PC-9 (cell line): ENCODE data around the gene RAB43. TPM values are rescaled to one million over a fixed set of nuclear protein-coding genes. Genes with fewer than 3 reads are reported as not detected.
"Not testable (repeated sequence)": the region's sequence is repeated elsewhere in the genome, so short reads cannot be mapped to it uniquely, and the experiment has no call there.

Experiments
- BruUV-seq: library from RNA; stranded (reverse); fragments of 400-500 nt; replicated peaks from 2 replicates; lab custom pipeline; 2021; lab: Mats Ljungman, UMichigan
- CTCF ChIA-PET: fragments of 300-600 bp; sonication (Branson Sonifier 250); formaldehyde crosslinking; loops from one replicate; lab custom pipeline; 2022; ENCODE audit warnings: antibody characterized with exemption; lab: Charles Lee
- POLR2A ChIA-PET: fragments of 300-600 bp; sonication (Branson Sonifier 250); formaldehyde crosslinking; loops from one replicate; lab custom pipeline; 2022; ENCODE audit warnings: antibody characterized with exemption; ENCODE audit not compliant: unreplicated experiment; lab: Charles Lee
- DNase-seq, 2 experiments: peaks; one replicate each; pipeline versions ENCODE4 v3.0.0 to v3.0.0-alpha.2; 2015 to 2022; ENCODE audit warnings: mixed read lengths in 1 of 2
- H2AFZ ChIP-seq: fragments of 200-600 bp; sonication (generic); 2 replicates; pipeline ENCODE4 v1.8.1; 2017; ENCODE audit warnings: antibody characterized with exemption
- H3F3A ChIP-seq: fragments of 200-600 bp; sonication (generic); 2 replicates; pipeline ENCODE4 v1.8.1; 2017; ENCODE audit warnings: antibody characterized with exemption, mild to moderate bottlenecking, low read depth; ENCODE audit not compliant: insufficient read depth
- H3K27ac ChIP-seq: fragments of 200-600 bp; sonication (generic); 2 replicates; pipeline ENCODE4 v1.6.1; 2016; ENCODE audit warnings: mixed run types
- H3K27me3 ChIP-seq: fragments of 200-600 bp; sonication (generic); 2 replicates; pipeline ENCODE4 v1.6.1; 2016; ENCODE audit warnings: low read depth, mixed run types; ENCODE audit not compliant: insufficient read depth
- H3K36me3 ChIP-seq: fragments of 200-600 bp; sonication (generic); 2 replicates; pipeline ENCODE4 v1.6.1; 2016; ENCODE audit warnings: low read depth, mixed run types
- H3K4me1 ChIP-seq: fragments of 200-600 bp; sonication (generic); replicated peaks from 2 replicates; pipeline ENCODE4 v1.6.1; 2016; ENCODE audit warnings: mixed run types; ENCODE audit not compliant: insufficient read depth
- H3K4me2 ChIP-seq: fragments of 200-600 bp; sonication (generic); 2 replicates; pipeline ENCODE4 v1.6.1; 2017; ENCODE audit warnings: mixed run types
- H3K4me3 ChIP-seq: fragments of 200-600 bp; sonication (generic); 2 replicates; pipeline ENCODE4 v1.6.1; 2016; ENCODE audit warnings: mixed run types
- H3K79me2 ChIP-seq: fragments of 200-600 bp; sonication (generic); 2 replicates; pipeline ENCODE4 v1.6.1; 2017; ENCODE audit warnings: low read depth, mixed run types
- H3K9me2 ChIP-seq: fragments of 200-600 bp; sonication (generic); 2 replicates; pipeline ENCODE4 v1.8.1; 2017; ENCODE audit warnings: mild to moderate bottlenecking; ENCODE audit not compliant: insufficient read depth
- H3K9me3 ChIP-seq: fragments of 200-600 bp; sonication (generic); 2 replicates; pipeline ENCODE4 v1.8.1; 2016; ENCODE audit warnings: low read depth; ENCODE audit not compliant: insufficient read depth
- H4K20me1 ChIP-seq: fragments of 200-600 bp; sonication (generic); 2 replicates; pipeline ENCODE4 v1.8.1; 2017; ENCODE audit not compliant: insufficient read depth
- EZH2 ChIP-seq: fragments of 200-600 bp; sonication (generic); IDR thresholded peaks from 2 replicates; pipeline ENCODE4 v1.8.0; 2017; ENCODE audit warnings: antibody characterized with exemption, low read depth
- intact Hi-C: fragments of 100-400 bp; cut with micrococcal nuclease; formaldehyde crosslinking; loops from one replicate; pipeline ENCODE4 v1.10.0; 2022; ENCODE audit not compliant: unreplicated experiment
- total RNA-seq: library from RNA; stranded (reverse); gene quantifications from 2 replicates; pipeline ENCODE4 v1.2.3, GENCODE V29; 2021
- TF ChIP-seq, protein P1 (sequence below): fragments of 200-600 bp; sonication (generic); conservative IDR thresholded peaks from 2 replicates; pipeline ENCODE4 v1.6.1; 2017; ENCODE audit warnings: mixed run types, antibody characterized with exemption, mild to moderate bottlenecking, moderate library complexity

The RAB43 gene
- total RNA-seq, 1 experiment from 2014 or later = 39.5 TPM

DNA sequence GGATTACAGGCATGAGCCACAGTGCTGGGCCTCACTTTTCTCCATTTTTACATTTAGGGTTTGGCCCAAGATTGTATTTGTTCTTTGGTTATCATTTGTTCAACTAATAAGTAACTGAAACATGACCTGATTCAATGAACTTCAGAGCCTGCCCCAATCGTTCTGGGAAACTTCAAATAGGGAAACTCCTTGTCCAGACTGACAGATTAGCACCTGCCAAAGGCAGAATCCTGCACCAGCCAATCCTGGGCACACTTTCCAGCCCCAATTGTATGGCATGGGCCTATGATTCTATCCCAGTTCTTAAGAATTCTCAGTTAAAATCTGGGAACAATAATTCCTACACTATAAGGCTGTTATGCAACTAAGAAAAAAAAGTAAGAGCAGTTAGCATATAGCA, 18.3 kb upstream of the RAB43 start:
- DNase-seq = no peak
- peaks cover 12% of the 10 kb centered on the region; the same call in 1 of the 2 replicates for H3K36me3 ChIP-seq
- no peak overlapping the region for H3K27ac ChIP-seq
- no peak overlapping the region for H2AFZ ChIP-seq
- H3K27me3 ChIP-seq = no peaks in the 10 kb centered on the region
- no peaks in the 10 kb centered on the region for H3K9me3 ChIP-seq
- H3K4me3 ChIP-seq = no peak overlapping the region
- ChIA-PET CTCF (no interaction called here), POLR2A (no interaction called here)
- no peaks in the 10 kb centered on the region for H4K20me1 ChIP-seq
- H3K79me2 ChIP-seq = no peaks in the 10 kb centered on the region
- TF ChIP-seq, protein P1, sequence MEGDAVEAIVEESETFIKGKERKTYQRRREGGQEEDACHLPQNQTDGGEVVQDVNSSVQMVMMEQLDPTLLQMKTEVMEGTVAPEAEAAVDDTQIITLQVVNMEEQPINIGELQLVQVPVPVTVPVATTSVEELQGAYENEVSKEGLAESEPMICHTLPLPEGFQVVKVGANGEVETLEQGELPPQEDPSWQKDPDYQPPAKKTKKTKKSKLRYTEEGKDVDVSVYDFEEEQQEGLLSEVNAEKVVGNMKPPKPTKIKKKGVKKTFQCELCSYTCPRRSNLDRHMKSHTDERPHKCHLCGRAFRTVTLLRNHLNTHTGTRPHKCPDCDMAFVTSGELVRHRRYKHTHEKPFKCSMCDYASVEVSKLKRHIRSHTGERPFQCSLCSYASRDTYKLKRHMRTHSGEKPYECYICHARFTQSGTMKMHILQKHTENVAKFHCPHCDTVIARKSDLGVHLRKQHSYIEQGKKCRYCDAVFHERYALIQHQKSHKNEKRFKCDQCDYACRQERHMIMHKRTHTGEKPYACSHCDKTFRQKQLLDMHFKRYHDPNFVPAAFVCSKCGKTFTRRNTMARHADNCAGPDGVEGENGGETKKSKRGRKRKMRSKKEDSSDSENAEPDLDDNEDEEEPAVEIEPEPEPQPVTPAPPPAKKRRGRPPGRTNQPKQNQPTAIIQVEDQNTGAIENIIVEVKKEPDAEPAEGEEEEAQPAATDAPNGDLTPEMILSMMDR = no peak
- TF ChIP-seq EZH2 = no peak
- H3K4me2 ChIP-seq = no peak overlapping the region
- H3K4me1 ChIP-seq = no peaks in the 10 kb centered on the region
- BruUV-seq = no TSS peak
- no peaks in the 10 kb centered on the region for H3K9me2 ChIP-seq
- intact Hi-C loops = no loop called here
- H3F3A ChIP-seq = no peaks in the 10 kb centered on the region

DNA sequence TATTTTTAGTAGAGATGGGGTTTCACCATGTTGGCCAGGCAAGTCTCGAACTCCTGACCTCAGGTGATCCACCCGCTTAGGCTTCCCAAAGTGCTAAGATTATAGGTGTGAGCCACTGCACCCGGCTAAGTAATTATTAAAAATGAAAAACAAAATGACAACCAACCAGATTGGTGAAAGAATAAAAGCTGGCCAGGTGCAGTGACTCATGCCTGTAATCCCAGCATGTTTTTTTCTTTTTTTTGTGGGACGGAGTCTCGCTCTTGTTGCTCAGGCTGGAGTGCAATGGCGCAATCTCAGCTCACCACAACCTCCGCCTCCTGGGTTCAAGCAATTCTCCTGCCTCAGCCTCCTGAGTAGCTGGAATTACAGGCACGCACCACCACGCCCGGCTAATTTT, 14.7 kb upstream of the RAB43 start:
- H3K27me3 ChIP-seq, H3K9me3 ChIP-seq, POLR2A ChIA-PET, BruUV-seq, H3K27ac ChIP-seq, H3F3A ChIP-seq, H4K20me1 ChIP-seq, H3K4me2 ChIP-seq, H3K4me3 ChIP-seq, DNase-seq, H3K79me2 ChIP-seq, H3K4me1 ChIP-seq, H3K9me2 ChIP-seq, H2AFZ ChIP-seq, intact Hi-C loops: not testable (repeated sequence)
- CTCF ChIA-PET = interaction anchor here (0.6 to 0.7 kb wide), 3 partner anchors 18 to 156 kb away, joined by 3 to 7 read pairs (median 4); no protein-coding TSS in a partner anchor
- H3K36me3 ChIP-seq = peaks cover 11% of the 10 kb centered on the region; the same call in 1 of the 2 replicates

DNA sequence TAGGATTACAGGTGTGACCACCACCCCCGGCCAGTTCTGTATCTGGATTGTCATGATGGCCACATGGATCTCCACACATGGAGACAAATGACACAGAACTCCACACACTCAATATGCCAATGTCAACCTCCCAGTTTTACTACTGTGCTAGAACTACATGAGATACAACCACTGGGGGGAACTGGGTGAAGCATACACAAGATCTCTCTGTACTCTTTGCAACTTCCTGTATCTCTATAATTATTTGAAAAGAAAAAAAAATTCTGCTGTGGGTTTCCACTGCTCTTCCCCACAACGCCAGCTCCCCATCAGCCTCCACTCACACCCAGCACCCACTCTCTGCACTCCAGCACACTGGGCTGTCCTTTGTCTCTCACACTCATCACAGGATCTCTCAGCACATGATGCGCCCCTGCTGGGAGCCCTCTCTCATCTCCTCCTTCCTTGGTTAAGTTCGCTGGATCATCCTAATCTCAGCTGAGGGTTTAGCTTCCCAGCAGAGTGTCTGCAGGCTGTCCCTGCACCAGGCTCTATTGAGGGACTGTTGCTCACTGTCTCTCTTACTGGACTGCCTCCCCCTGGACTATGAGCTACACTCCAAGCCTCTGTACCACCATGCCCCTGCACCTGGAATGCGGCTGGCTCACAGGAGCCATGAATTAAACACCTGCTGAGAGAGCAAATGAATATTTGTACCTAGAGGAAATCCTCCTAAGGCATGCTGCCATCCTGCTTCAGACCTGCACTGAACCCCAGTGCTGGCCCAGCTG, 10.7 kb upstream of the RAB43 start:
- no peak for DNase-seq
- H3K9me2 ChIP-seq = no peaks in the 10 kb centered on the region
- no TSS peak for BruUV-seq
- H3K79me2 ChIP-seq = no peaks in the 10 kb centered on the region
- no peaks in the 10 kb centered on the region for H3K4me1 ChIP-seq
- ChIA-PET CTCF (no interaction called here), POLR2A (interaction anchor here (0.7 kb wide), 1 partner anchor 189 kb away, joined by 4 read pairs; no protein-coding TSS in a partner anchor)
- H3F3A ChIP-seq = no peaks in the 10 kb centered on the region
- no peak overlapping the region for H2AFZ ChIP-seq
- TF ChIP-seq, protein P1 = no peak
- no peak for TF ChIP-seq EZH2
- H3K27me3 ChIP-seq = no peaks in the 10 kb centered on the region
- H3K27ac ChIP-seq = no peak overlapping the region
- H3K36me3 ChIP-seq = peaks cover 9% of the 10 kb centered on the region; the same call in 1 of the 2 replicates
- intact Hi-C loops = no loop called here
- H4K20me1 ChIP-seq = no peaks in the 10 kb centered on the region
- no peak overlapping the region for H3K4me2 ChIP-seq
- no peaks in the 10 kb centered on the region for H3K9me3 ChIP-seq
- H3K4me3 ChIP-seq = no peak overlapping the region
